ENCODE results near the gene GDPGP1. TPM values are rescaled to one million over a fixed set of nuclear protein-coding genes. Genes with fewer than 3 reads are reported as not detected.
A peak's percentile ranks its signal among the peaks of the same experiment; 100 is the strongest.

Gene GDPGP1
- total and polyA plus RNA-seq, 9 of the 15 experiments (the other 6 are each of a cell fraction or from before 2014, with no cell fraction given): 0.78 to 6.1 (median 2.8) TPM

DNA sequence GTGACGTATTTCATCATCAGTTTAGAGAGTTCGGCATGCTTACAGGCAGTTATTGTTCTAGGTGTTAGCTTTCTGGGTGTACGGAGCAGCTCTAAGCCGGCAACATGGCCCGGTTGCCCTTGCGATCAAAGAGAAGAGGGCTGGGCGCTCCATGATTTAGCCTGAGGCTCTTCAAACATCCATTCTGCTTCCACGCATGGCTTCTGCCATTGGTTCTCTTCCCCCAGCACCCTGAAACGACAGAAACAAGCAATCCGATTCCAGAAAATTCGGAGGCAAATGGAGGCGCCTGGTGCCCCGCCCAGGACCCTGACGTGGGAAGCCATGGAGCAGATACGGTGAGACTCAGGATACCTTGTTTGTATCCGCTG, 32.0 kb downstream of the GDPGP1 start (continued):
- TF ChIP-seq, protein P1, sequence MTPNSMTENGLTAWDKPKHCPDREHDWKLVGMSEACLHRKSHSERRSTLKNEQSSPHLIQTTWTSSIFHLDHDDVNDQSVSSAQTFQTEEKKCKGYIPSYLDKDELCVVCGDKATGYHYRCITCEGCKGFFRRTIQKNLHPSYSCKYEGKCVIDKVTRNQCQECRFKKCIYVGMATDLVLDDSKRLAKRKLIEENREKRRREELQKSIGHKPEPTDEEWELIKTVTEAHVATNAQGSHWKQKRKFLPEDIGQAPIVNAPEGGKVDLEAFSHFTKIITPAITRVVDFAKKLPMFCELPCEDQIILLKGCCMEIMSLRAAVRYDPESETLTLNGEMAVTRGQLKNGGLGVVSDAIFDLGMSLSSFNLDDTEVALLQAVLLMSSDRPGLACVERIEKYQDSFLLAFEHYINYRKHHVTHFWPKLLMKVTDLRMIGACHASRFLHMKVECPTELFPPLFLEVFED (CRISPR knock-in tag; conservative IDR thresholded peaks at IDR 0.05): no peak
- TF ChIP-seq CEBPG (CRISPR knock-in tag; IDR thresholded peaks at IDR 0.05) (no peak), CEBPG (tag; conservative IDR thresholded peaks at IDR 0.05 in 1 of 2, IDR thresholded peaks at IDR 0.05 in 1 of 2) (peak; percentile 11 to 47; a peak in 1 of 4 replicates), KAT8 (IDR thresholded peaks at IDR 0.05; ENCODE audit: low read depth) (no peak), RNF2 (IDR thresholded peaks at IDR 0.05) (no peak), ZNF184 (CRISPR knock-in tag; IDR thresholded peaks at IDR 0.05) (no peak), LCOR (CRISPR knock-in tag; IDR thresholded peaks at IDR 0.05) (0 out of 2 replicates have a peak, but pooled peaks have one; percentile 5), ZNF445 (CRISPR knock-in tag; IDR thresholded peaks at IDR 0.05; ENCODE audit: low read depth) (no peak), FOXK2 (conservative IDR thresholded peaks at IDR 0.05 in 1 of 2, IDR thresholded peaks at IDR 0.05 in 1 of 2; ENCODE audit: low read depth in 2 of 2) (0 out of 4 replicates have a peak, but pooled peaks of 1 of the 2 experiments have one; percentile 10), RFX1 (IDR thresholded peaks at IDR 0.05) (no peak), EGR1 (conservative IDR thresholded peaks at IDR 0.05) (no peak), DACH1 (IDR thresholded peaks at IDR 0.05; ENCODE audit: partially characterized antibody) (no peak), SNRNP70 (optimal IDR thresholded peaks at IDR 0.05; ENCODE audit: low read depth, low read length) (no peak), HDAC1 (IDR thresholded peaks at IDR 0.05) (no peak), FUS (optimal IDR thresholded peaks at IDR 0.05; ENCODE audit: low read depth, low read length) (no peak), ZNF324 (CRISPR knock-in tag; IDR thresholded peaks at IDR 0.05) (0 out of 2 replicates have a peak, but pooled peaks have one; percentile 14), SMC3 (conservative IDR thresholded peaks at IDR 0.05; ENCODE audit: insufficient read depth, low read depth, low read length) (no peak)
- TF ChIP-seq, protein P2, sequence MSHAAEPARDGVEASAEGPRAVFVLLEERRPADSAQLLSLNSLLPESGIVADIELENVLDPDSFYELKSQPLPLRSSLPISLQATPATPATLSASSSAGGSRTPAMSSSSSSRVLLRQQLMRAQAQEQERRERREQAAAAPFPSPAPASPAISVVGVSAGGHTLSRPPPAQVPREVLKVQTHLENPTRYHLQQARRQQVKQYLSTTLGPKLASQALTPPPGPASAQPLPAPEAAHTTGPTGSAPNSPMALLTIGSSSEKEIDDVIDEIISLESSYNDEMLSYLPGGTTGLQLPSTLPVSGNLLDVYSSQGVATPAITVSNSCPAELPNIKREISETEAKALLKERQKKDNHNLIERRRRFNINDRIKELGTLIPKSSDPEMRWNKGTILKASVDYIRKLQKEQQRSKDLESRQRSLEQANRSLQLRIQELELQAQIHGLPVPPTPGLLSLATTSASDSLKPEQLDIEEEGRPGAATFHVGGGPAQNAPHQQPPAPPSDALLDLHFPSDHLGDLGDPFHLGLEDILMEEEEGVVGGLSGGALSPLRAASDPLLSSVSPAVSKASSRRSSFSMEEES (CRISPR knock-in tag; IDR thresholded peaks at IDR 0.05): no peak
- TF ChIP-seq, protein P3, sequence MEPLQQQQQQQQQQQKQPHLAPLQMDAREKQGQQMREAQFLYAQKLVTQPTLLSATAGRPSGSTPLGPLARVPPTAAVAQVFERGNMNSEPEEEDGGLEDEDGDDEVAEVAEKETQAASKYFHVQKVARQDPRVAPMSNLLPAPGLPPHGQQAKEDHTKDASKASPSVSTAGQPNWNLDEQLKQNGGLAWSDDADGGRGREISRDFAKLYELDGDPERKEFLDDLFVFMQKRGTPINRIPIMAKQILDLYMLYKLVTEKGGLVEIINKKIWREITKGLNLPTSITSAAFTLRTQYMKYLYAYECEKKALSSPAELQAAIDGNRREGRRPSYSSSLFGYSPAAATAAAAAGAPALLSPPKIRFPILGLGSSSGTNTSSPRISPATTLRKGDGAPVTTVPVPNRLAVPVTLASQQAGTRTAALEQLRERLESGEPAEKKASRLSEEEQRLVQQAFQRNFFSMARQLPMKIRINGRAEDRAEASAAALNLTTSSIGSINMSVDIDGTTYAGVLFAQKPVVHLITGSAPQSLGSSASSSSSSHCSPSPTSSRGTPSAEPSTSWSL (CRISPR knock-in tag; IDR thresholded peaks at IDR 0.05; ENCODE audit: borderline replicate concordance): no peak
- TF ChIP-seq, protein P4, sequence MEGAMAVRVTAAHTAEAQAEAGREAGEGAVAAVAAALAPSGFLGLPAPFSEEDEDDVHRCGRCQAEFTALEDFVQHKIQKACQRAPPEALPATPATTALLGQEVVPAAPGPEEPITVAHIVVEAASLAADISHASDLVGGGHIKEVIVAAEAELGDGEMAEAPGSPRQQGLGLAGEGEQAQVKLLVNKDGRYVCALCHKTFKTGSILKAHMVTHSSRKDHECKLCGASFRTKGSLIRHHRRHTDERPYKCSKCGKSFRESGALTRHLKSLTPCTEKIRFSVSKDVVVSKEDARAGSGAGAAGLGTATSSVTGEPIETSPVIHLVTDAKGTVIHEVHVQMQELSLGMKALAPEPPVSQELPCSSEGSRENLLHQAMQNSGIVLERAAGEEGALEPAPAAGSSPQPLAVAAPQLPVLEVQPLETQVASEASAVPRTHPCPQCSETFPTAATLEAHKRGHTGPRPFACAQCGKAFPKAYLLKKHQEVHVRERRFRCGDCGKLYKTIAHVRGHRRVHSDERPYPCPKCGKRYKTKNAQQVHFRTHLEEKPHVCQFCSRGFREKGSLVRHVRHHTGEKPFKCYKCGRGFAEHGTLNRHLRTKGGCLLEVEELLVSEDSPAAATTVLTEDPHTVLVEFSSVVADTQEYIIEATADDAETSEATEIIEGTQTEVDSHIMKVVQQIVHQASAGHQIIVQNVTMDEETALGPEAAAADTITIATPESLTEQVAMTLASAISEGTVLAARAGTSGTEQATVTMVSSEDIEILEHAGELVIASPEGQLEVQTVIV (CRISPR knock-in tag; IDR thresholded peaks at IDR 0.05; ENCODE audit: borderline replicate concordance): no peak
- TF ChIP-seq, protein P5, sequence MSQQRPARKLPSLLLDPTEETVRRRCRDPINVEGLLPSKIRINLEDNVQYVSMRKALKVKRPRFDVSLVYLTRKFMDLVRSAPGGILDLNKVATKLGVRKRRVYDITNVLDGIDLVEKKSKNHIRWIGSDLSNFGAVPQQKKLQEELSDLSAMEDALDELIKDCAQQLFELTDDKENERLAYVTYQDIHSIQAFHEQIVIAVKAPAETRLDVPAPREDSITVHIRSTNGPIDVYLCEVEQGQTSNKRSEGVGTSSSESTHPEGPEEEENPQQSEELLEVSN (IDR thresholded peaks at IDR 0.05; ENCODE audit: borderline replicate concordance in 1 of 2, extremely low read depth in 1 of 2, insufficient read depth in 1 of 2, insufficient read length in 1 of 2, low read depth in 1 of 2, low read length in 1 of 2, poor library complexity in 1 of 2, severe bottlenecking in 1 of 2): no peak

All from K562 (cell line).